K562 (cell line): Measurements from ENCODE around the gene DAD1. TPM values are rescaled to one million over a fixed set of nuclear protein-coding genes. Genes with fewer than 3 reads are reported as not detected.

Experiments used
- NELFE ChIP-seq: IDR thresholded peaks from 2 replicates; pipeline ENCODE4 v1.6.1; 2011; ENCODE audit warnings: mild to moderate bottlenecking; ENCODE audit not compliant: insufficient read depth, insufficient read length
- TBL1XR1 ChIP-seq, 2 experiments: IDR thresholded peaks; 2 replicates each; pipeline ENCODE4 v1.6.1; 2012; ENCODE audit warnings: improper control_type of control experiment in 2 of 2, low read length in 2 of 2, mild to moderate bottlenecking in 1 of 2
- ZNF699 ChIP-seq: fragments of 250-450 bp; sonication (Bioruptor Pico); IDR thresholded peaks from 2 replicates; pipeline ENCODE4 v1.8.0; 2021; ENCODE audit warnings: mild to moderate bottlenecking, moderate library complexity; ENCODE audit not compliant: insufficient replicate concordance
- polyA plus RNA-seq, 8 experiments: library from polyadenylated mRNA; depleted of rRNA in 4 of 8; stranded (reverse) in 5 of 8; unstranded in 3 of 8; fragments of >200 nt; fragmentation: Nextera tagmentation in 2 of 8; fragmentation: Illumina TruSeq in 1 of 8; extraction: Ambion mirVana in 2 of 8; extraction: Trizol in 1 of 8; gene quantifications; 2 replicates each; pipeline versions ENCODE4 v1.2.1 to v1.2.3, GENCODE V29; 2011 to 2014; ENCODE audit warnings: inconsistent platforms in 1 of 8, missing spikeins in 1 of 8
- total RNA-seq, 7 experiments: library from RNA; depleted of rRNA in 6 of 7; stranded (reverse); fragments of >200 nt in 6 of 7; fragmentation: Illumina TruSeq in 2 of 7; extraction: Trizol in 2 of 7; gene quantifications; 2 replicates each; pipeline versions ENCODE4 v1.2.1 to v1.2.3, GENCODE V29; 2011 to 2021; ENCODE audit warnings: low replicate concordance in 1 of 7
- TF ChIP-seq, protein P1 (sequence below): fragments of 150-350 bp; IDR thresholded peaks from 2 replicates; pipeline ENCODE4 v1.6.1; 2014; ENCODE audit warnings: low read depth, mild to moderate bottlenecking, low read length, borderline replicate concordance
- TF ChIP-seq, protein P2 (sequence below): fragments of 450-650 bp; IDR thresholded peaks from 2 replicates; pipeline ENCODE4 v1.6.1; 2016
- TF ChIP-seq, protein P3 (sequence below): fragments of 450-650 bp; IDR thresholded peaks from 2 replicates; pipeline ENCODE4 v1.6.1; 2016; ENCODE audit warnings: low read depth
- TF ChIP-seq, protein P4 (sequence below): fragments of 150-350 bp; conservative IDR thresholded peaks from 2 replicates; pipeline ENCODE4 v1.6.1; 2014; ENCODE audit warnings: low read length

DAD1 gene
- total and polyA plus RNA-seq, 9 of the 15 experiments (the other 6 are each of a cell fraction or from before 2014, with no cell fraction given) = 104 to 617 (median 222) TPM

DNA sequence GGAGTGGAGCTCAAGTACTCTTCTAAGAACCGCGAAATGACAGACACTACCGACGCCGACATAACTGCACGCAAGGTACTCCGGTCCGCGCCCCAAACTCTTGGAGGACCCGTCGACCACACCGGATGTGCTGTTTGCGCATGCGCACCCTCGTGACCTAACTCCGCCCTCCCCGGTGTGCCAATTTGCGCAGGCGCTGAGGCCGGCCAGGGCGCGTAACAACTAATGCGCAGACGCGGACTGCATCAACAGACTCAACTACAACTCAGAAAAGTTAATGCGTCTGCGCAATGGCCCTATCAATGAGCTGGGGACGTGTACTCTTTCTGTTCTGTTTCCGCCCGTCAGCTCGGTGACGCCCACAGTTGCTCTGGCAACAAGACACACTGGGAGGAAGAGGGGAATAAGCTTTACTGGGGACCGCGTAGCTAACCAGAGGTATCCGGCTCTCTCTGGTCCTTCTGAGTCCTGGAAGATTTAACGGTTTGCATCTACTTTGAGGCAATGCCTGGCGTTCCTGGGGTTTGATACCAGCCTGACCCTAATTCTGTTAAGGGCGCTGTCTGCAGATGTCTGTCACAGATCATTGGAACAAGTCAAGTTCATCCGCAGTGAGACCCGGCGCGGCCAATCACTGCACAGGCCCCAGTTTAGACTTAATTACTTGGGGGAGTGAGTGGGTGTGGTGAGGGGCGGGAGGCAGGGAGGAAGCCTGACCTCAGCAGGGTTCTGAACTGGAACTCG lies at the start of gene DAD1 (continued):
- TF ChIP-seq, protein P1, sequence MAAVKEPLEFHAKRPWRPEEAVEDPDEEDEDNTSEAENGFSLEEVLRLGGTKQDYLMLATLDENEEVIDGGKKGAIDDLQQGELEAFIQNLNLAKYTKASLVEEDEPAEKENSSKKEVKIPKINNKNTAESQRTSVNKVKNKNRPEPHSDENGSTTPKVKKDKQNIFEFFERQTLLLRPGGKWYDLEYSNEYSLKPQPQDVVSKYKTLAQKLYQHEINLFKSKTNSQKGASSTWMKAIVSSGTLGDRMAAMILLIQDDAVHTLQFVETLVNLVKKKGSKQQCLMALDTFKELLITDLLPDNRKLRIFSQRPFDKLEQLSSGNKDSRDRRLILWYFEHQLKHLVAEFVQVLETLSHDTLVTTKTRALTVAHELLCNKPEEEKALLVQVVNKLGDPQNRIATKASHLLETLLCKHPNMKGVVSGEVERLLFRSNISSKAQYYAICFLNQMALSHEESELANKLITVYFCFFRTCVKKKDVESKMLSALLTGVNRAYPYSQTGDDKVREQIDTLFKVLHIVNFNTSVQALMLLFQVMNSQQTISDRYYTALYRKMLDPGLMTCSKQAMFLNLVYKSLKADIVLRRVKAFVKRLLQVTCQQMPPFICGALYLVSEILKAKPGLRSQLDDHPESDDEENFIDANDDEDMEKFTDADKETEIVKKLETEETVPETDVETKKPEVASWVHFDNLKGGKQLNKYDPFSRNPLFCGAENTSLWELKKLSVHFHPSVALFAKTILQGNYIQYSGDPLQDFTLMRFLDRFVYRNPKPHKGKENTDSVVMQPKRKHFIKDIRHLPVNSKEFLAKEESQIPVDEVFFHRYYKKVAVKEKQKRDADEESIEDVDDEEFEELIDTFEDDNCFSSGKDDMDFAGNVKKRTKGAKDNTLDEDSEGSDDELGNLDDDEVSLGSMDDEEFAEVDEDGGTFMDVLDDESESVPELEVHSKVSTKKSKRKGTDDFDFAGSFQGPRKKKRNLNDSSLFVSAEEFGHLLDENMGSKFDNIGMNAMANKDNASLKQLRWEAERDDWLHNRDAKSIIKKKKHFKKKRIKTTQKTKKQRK = no peak
- TF ChIP-seq ZNF699 (no peak), NELFE (no peak), TBL1XR1 (IDR thresholded peaks at IDR 0.05; ENCODE audit: low read length in 2 of 2) (no peak)
- TF ChIP-seq, protein P2, sequence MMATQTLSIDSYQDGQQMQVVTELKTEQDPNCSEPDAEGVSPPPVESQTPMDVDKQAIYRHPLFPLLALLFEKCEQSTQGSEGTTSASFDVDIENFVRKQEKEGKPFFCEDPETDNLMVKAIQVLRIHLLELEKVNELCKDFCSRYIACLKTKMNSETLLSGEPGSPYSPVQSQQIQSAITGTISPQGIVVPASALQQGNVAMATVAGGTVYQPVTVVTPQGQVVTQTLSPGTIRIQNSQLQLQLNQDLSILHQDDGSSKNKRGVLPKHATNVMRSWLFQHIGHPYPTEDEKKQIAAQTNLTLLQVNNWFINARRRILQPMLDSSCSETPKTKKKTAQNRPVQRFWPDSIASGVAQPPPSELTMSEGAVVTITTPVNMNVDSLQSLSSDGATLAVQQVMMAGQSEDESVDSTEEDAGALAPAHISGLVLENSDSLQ = peak; percentile 87
- TF ChIP-seq, protein P3, sequence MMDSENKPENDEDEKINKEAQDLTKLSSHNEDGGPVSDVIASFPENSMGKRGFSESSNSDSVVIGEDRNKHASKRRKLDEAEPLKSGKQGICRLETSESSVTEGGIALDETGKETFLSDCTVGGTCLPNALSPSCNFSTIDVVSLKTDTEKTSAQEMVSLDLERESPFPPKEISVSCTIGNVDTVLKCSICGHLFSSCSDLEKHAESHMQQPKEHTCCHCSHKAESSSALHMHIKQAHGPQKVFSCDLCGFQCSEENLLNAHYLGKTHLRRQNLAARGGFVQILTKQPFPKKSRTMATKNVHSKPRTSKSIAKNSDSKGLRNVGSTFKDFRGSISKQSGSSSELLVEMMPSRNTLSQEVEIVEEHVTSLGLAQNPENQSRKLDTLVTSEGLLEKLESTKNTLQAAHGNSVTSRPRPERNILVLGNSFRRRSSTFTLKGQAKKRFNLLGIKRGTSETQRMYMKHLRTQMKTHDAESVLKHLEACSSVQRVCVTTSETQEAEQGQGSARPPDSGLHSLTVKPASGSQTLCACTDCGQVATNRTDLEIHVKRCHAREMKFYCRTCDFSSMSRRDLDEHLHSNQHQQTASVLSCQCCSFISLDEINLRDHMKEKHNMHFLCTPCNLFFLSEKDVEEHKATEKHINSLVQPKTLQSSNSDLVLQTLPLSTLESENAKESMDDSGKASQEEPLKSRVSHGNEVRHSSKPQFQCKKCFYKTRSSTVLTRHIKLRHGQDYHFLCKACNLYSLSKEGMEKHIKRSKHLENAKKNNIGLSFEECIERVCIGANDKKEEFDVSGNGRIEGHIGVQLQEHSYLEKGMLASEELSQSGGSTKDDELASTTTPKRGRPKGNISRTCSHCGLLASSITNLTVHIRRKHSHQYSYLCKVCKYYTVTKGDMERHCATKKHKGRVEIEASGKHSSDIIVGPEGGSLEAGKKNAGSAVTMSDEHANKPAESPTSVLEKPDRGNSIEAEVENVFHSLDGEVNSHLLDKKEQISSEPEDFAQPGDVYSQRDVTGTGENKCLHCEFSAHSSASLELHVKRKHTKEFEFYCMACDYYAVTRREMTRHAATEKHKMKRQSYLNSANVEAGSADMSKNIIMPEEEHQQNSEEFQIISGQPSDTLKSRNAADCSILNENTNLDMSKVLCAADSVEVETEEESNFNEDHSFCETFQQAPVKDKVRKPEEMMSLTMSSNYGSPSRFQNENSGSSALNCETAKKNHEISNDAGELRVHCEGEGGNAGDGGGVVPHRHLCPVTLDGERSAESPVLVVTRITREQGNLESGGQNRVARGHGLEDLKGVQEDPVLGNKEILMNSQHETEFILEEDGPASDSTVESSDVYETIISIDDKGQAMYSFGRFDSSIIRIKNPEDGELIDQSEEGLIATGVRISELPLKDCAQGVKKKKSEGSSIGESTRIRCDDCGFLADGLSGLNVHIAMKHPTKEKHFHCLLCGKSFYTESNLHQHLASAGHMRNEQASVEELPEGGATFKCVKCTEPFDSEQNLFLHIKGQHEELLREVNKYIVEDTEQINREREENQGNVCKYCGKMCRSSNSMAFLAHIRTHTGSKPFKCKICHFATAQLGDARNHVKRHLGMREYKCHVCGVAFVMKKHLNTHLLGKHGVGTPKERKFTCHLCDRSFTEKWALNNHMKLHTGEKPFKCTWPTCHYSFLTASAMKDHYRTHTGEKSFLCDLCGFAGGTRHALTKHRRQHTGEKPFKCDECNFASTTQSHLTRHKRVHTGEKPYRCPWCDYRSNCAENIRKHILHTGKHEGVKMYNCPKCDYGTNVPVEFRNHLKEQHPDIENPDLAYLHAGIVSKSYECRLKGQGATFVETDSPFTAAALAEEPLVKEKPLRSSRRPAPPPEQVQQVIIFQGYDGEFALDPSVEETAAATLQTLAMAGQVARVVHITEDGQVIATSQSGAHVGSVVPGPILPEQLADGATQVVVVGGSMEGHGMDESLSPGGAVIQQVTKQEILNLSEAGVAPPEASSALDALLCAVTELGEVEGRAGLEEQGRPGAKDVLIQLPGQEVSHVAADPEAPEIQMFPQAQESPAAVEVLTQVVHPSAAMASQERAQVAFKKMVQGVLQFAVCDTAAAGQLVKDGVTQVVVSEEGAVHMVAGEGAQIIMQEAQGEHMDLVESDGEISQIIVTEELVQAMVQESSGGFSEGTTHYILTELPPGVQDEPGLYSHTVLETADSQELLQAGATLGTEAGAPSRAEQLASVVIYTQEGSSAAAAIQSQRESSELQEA = peak; percentile 83
- TF ChIP-seq, protein P4, sequence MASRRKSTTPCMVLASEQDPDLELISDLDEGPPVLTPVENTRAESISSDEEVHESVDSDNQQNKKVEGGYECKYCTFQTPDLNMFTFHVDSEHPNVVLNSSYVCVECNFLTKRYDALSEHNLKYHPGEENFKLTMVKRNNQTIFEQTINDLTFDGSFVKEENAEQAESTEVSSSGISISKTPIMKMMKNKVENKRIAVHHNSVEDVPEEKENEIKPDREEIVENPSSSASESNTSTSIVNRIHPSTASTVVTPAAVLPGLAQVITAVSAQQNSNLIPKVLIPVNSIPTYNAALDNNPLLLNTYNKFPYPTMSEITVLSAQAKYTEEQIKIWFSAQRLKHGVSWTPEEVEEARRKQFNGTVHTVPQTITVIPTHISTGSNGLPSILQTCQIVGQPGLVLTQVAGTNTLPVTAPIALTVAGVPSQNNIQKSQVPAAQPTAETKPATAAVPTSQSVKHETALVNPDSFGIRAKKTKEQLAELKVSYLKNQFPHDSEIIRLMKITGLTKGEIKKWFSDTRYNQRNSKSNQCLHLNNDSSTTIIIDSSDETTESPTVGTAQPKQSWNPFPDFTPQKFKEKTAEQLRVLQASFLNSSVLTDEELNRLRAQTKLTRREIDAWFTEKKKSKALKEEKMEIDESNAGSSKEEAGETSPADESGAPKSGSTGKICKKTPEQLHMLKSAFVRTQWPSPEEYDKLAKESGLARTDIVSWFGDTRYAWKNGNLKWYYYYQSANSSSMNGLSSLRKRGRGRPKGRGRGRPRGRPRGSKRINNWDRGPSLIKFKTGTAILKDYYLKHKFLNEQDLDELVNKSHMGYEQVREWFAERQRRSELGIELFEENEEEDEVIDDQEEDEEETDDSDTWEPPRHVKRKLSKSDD = no peak
